IMR-90 (cell line): Measurements from ENCODE around the gene DSCAML1. TPM values are rescaled to one million over a fixed set of nuclear protein-coding genes. Genes with fewer than 3 reads are reported as not detected.

Source experiments
- ATAC-seq: fragments of 200-7000 bp; cut with Tn5 transposase; 2 replicates; pipeline ENCODE4 v1.9.1; 2020; ENCODE audit warnings: low read depth, mild to moderate bottlenecking, moderate library complexity
- BruUV-seq: library from RNA; stranded (reverse); fragments of 400-500 nt; replicated peaks from 2 replicates; lab custom pipeline; 2021; lab: Mats Ljungman, UMichigan
- CTCF ChIA-PET: fragments of 300-600 bp; formaldehyde crosslinking; extraction: SDS; loops from one replicate; lab custom pipeline; 2021; ENCODE audit warnings: antibody characterized with exemption; lab: Yijun Ruan, JAX
- POLR2A ChIA-PET: fragments of 300-600 bp; sonication (Branson Sonifier 250); formaldehyde crosslinking; loops from one replicate; lab custom pipeline; 2022; ENCODE audit warnings: antibody characterized with exemption; ENCODE audit not compliant: unreplicated experiment; lab: Charles Lee
- DNase-seq: peaks from one replicate; pipeline ENCODE4 v3.0.0; 2013
- H2AFZ ChIP-seq: replicated peaks from 2 replicates; pipeline ENCODE3; 2013; ENCODE audit warnings: low read length, mild to moderate bottlenecking; ENCODE audit not compliant: poor library complexity
- H2AK5ac ChIP-seq: 2 replicates; pipeline ENCODE4 v1.6.1; 2013; ENCODE audit warnings: low read depth, low read length, inconsistent platforms
- H2AK9ac ChIP-seq: replicated peaks from 2 replicates; pipeline ENCODE3; 2013; ENCODE audit warnings: mild to moderate bottlenecking, low read depth, low read length, moderate library complexity; ENCODE audit not compliant: poor library complexity
- H2BK120ac ChIP-seq: 2 replicates; pipeline ENCODE4 v1.6.1; 2013; ENCODE audit warnings: low read depth, low read length, inconsistent platforms
- H2BK15ac ChIP-seq: 3 replicates; pipeline ENCODE4 v1.6.1; 2013; ENCODE audit warnings: low read depth, low read length, inconsistent platforms
- H2BK20ac ChIP-seq: 2 replicates; pipeline ENCODE4 v1.6.1; 2013; ENCODE audit warnings: low read depth, mild to moderate bottlenecking, inconsistent platforms, low read length, moderate library complexity
- H2BK5ac ChIP-seq: 2 replicates; pipeline ENCODE4 v1.6.1; 2013; ENCODE audit warnings: mild to moderate bottlenecking, low read depth, low read length, inconsistent platforms; ENCODE audit not compliant: poor library complexity, severe bottlenecking
- H3K14ac ChIP-seq: replicated peaks from 2 replicates; pipeline ENCODE4 v1.6.1; 2013; ENCODE audit warnings: low read depth, low read length, inconsistent platforms
- H3K18ac ChIP-seq: 2 replicates; pipeline ENCODE4 v1.6.1; 2013; ENCODE audit warnings: low read depth, low read length, control low read depth
- H3K23ac ChIP-seq: 2 replicates; pipeline ENCODE4 v1.6.1; 2013; ENCODE audit warnings: low read depth, low read length, inconsistent platforms
- H3K27ac ChIP-seq: 2 replicates; pipeline ENCODE4 v1.5.1; 2013; ENCODE audit warnings: mild to moderate bottlenecking, control low read depth, low read length; ENCODE audit not compliant: insufficient read depth
- H3K27me3 ChIP-seq: 2 replicates; pipeline ENCODE4 v1.6.1; 2013; ENCODE audit warnings: low read length; ENCODE audit not compliant: control insufficient read depth, insufficient read depth
- H3K36me3 ChIP-seq: 2 replicates; pipeline ENCODE4 v1.6.1; 2013; ENCODE audit warnings: low read length, mixed read lengths; ENCODE audit not compliant: control insufficient read depth, insufficient read depth
- H3K4ac ChIP-seq: 2 replicates; pipeline ENCODE4 v1.6.1; 2013; ENCODE audit warnings: low read depth, low read length, inconsistent platforms
- H3K4me1 ChIP-seq: 2 replicates; pipeline ENCODE4 v1.6.1; 2013; ENCODE audit warnings: low read length, mixed read lengths; ENCODE audit not compliant: control insufficient read depth, insufficient read depth
- H3K4me2 ChIP-seq: 2 replicates; pipeline ENCODE4 v1.6.1; 2013; ENCODE audit warnings: low read depth, mild to moderate bottlenecking, control low read depth, low read length, moderate library complexity
- H3K4me3 ChIP-seq: 2 replicates; pipeline ENCODE4 v1.5.1; 2013; ENCODE audit warnings: low read depth, mild to moderate bottlenecking, control low read depth, low read length, moderate library complexity; ENCODE audit not compliant: insufficient read depth
- H3K56ac ChIP-seq: 2 replicates; pipeline ENCODE4 v1.6.1; 2013; ENCODE audit warnings: low read length, inconsistent platforms; ENCODE audit not compliant: insufficient read depth; ENCODE audit errors: extremely low read depth
- H3K79me1 ChIP-seq, 2 experiments: 2 replicates each; pipeline ENCODE4 v1.6.1; 2013; ENCODE audit warnings: low read length in 2 of 2, inconsistent platforms in 1 of 2, low read depth in 1 of 2
- H3K9ac ChIP-seq: 2 replicates; pipeline ENCODE4 v1.6.1; 2013; ENCODE audit warnings: low read depth, low read length, control low read depth
- H3K9me1 ChIP-seq: 2 replicates; pipeline ENCODE4 v1.6.1; 2013; ENCODE audit warnings: low read length, inconsistent platforms; ENCODE audit not compliant: insufficient read depth
- H3K9me3 ChIP-seq: 2 replicates; pipeline ENCODE4 v1.6.1; 2013; ENCODE audit warnings: low read length; ENCODE audit not compliant: control insufficient read depth, insufficient read depth
- H4K20me1 ChIP-seq: 2 replicates; pipeline ENCODE4 v1.6.1; 2013; ENCODE audit warnings: low read length, inconsistent platforms; ENCODE audit not compliant: insufficient read depth
- H4K5ac ChIP-seq: 2 replicates; pipeline ENCODE4 v1.6.1; 2013; ENCODE audit warnings: mild to moderate bottlenecking, low read depth, low read length, control low read depth
- H4K8ac ChIP-seq, 2 experiments: 2 replicates each; pipeline ENCODE4 v1.6.1; 2013; ENCODE audit warnings: low read depth in 2 of 2, low read length in 2 of 2, control low read depth in 1 of 2, inconsistent platforms in 1 of 2
- H4K91ac ChIP-seq: 2 replicates; pipeline ENCODE4 v1.6.1; 2013; ENCODE audit warnings: low read depth, low read length, inconsistent platforms; ENCODE audit not compliant: insufficient read depth
- BHLHE40 ChIP-seq: fragments of 150-350 bp; IDR thresholded peaks from 2 replicates; pipeline ENCODE4 v1.6.1; 2016; ENCODE audit warnings: mild to moderate bottlenecking, low read depth, low read length
- FOS ChIP-seq: fragments of 150-350 bp; IDR thresholded peaks from 2 replicates; pipeline ENCODE4 v1.6.1; 2016; ENCODE audit warnings: low read depth, low read length
- MAFK ChIP-seq: IDR thresholded peaks from 2 replicates; pipeline ENCODE4 v1.6.1; 2012; ENCODE audit warnings: low read depth, low read length, improper control_type of control experiment
- MXI1 ChIP-seq: IDR thresholded peaks from 2 replicates; pipeline ENCODE4 v1.6.1; 2012; ENCODE audit warnings: low read depth, mild to moderate bottlenecking, low read length, moderate library complexity, borderline replicate concordance
- WGBS, 2 experiments: methylation state at CpG; one replicate each; pipeline versions ENCODE4 v1.1.5 to v1.1.7; 2013; ENCODE audit warnings: missing lambda C conversion rate in 2 of 2; ENCODE audit not compliant: insufficient read length in 1 of 2; ENCODE audit errors: extremely low coverage in 2 of 2; 5-methylcytosine and 5-hydroxymethylcytosine counted together
- dilution Hi-C: fragments of 300-500 bp; cut with HindIII; formaldehyde crosslinking; loops from one replicate; pipeline ENCODE4 v1.14.3; 2018; ENCODE audit warnings: low sequenced_read_pairs; ENCODE audit not compliant: unreplicated experiment
- in situ Hi-C: fragments of 300-500 bp; cut with MboI; formaldehyde crosslinking; loops from 3 replicates; pipeline ENCODE4 v1.14.3; 2019; ENCODE audit warnings: low sequenced_read_pairs, inconsistent platforms, mixed read lengths
- intact Hi-C: fragments of 100-400 bp; cut with micrococcal nuclease; formaldehyde crosslinking; loops from 2 replicates; pipeline ENCODE4 v1.10.0; 2022
- polyA plus RNA-seq, 3 experiments: library from polyadenylated mRNA; depleted of rRNA; stranded (reverse); fragments of >200 nt; gene quantifications; 2 replicates each; pipeline ENCODE4 v1.2.3, GENCODE V29; 2012; ENCODE audit warnings: low replicate concordance in 1 of 3
- total RNA-seq: library from RNA; depleted of rRNA; stranded (reverse); fragments of >200 nt; gene quantifications from 2 replicates; pipeline ENCODE4 v1.2.3, GENCODE V29; 2012
- TF ChIP-seq, protein P1 (sequence below): fragments of 150-350 bp; IDR thresholded peaks from 2 replicates; pipeline ENCODE4 v1.6.1; 2017; ENCODE audit warnings: mild to moderate bottlenecking, antibody characterized with exemption, low read length, low read depth

Gene DSCAML1
- total and polyA plus RNA-seq, 2 of the 4 experiments (the other 2 are of a cell fraction), result not detected

DNA sequence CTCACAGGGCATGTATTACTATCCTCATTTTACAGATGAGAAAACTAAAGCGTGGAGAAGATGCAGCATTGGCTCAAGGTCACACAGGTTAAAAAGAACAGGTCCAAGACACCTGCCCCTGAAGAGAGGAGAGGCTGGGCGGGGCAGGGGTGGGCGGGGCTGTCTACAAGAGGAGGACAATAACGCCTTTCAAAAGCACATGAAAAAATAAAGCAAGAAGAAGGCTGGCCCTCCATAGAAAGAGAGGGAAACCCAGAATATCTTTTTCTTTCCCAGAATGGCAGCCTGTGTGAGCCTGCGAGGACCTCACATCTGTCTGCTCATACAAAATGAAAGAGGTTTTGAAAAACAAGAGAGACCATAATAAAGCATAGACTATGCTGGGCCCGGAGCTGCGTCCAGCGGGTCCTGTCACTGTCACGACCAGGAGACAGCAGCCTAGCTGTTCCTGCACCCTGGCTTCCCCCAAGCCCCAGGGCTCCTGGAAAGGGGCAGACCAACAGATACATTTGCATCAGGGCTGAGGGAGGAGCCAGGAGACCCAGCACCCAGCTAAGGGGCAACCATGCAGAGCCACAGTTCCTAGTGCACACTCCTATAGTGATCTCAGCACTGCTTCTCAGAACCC lies 61.6 kb downstream of the DSCAML1 start:
- H4K91ac ChIP-seq, result no peak overlapping the region
- H3K4me1 ChIP-seq, result no peaks in the 10 kb centered on the region
- no peak for TF ChIP-seq FOS
- TF ChIP-seq, protein P1, sequence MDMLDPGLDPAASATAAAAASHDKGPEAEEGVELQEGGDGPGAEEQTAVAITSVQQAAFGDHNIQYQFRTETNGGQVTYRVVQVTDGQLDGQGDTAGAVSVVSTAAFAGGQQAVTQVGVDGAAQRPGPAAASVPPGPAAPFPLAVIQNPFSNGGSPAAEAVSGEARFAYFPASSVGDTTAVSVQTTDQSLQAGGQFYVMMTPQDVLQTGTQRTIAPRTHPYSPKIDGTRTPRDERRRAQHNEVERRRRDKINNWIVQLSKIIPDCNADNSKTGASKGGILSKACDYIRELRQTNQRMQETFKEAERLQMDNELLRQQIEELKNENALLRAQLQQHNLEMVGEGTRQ, result no peak
- no peak for TF ChIP-seq BHLHE40
- TF ChIP-seq MXI1, result no peak
- TF ChIP-seq MAFK, result no peak
- no peaks in the 10 kb centered on the region for H3K36me3 ChIP-seq
- no peak overlapping the region for H3K4me2 ChIP-seq
- BruUV-seq, result no TSS peak
- no peak overlapping the region for H3K18ac ChIP-seq
- H3K79me1 ChIP-seq, result no peaks in the 10 kb centered on the region
- no peak overlapping the region for H2BK120ac ChIP-seq
- H4K20me1 ChIP-seq, result no peaks in the 10 kb centered on the region
- ATAC-seq, result no peak
- H3K56ac ChIP-seq, result no peak overlapping the region
- H3K4me3 ChIP-seq, result no peak overlapping the region
- no peak overlapping the region for H2AK5ac ChIP-seq
- no peak overlapping the region for H3K4ac ChIP-seq
- H2BK20ac ChIP-seq, result no peak overlapping the region
- in situ Hi-C loops (no loop called here), intact Hi-C loops (no loop called here), dilution Hi-C loops (no loop called here)
- H2BK15ac ChIP-seq, result no peak overlapping the region
- H3K9me1 ChIP-seq, result no peaks in the 10 kb centered on the region
- CTCF ChIA-PET, result no interaction called here
- H2AFZ ChIP-seq, result no peak overlapping the region
- no peak overlapping the region for H3K23ac ChIP-seq
- POLR2A ChIA-PET, result no interaction called here
- no peaks in the 10 kb centered on the region for H3K9me3 ChIP-seq
- no peak overlapping the region for H4K8ac ChIP-seq
- H4K5ac ChIP-seq, result no peak overlapping the region
- DNase-seq, result no peak
- no peak overlapping the region for H2BK5ac ChIP-seq
- no peak overlapping the region for H3K14ac ChIP-seq
- no peak overlapping the region for H2AK9ac ChIP-seq
- no peaks in the 10 kb centered on the region; the same call in 1 of the 2 replicates for H3K27me3 ChIP-seq
- 60% methylated on average over 1 of the region's 9 CpGs; no CpG with 5 or more reads in 1 of the 2 experiments for WGBS, 2 experiments
- no peak overlapping the region for H3K9ac ChIP-seq
- H3K27ac ChIP-seq, result no peak overlapping the region
